Lower leg skin (tissue), 3 donors: ENCODE measurements around the gene ATP7B.

ENCODE experiments used
- CTCF ChIP-seq, 3 donors: fragments of 450-650 bp; IDR thresholded peaks; one replicate each; pipeline ENCODE4 v1.5.1; 2016; ENCODE audit warnings: antibody characterized with exemption in 3 of 3, mild to moderate bottlenecking in 3 of 3, moderate library complexity in 2 of 3
- POLR2A ChIP-seq, 2 donors: fragments of 450-650 bp; IDR thresholded peaks; one replicate each; pipeline ENCODE4 v1.6.1; 2016 to 2017; ENCODE audit warnings: antibody characterized with exemption in 2 of 2, mild to moderate bottlenecking in 1 of 2, moderate library complexity in 1 of 2

- TF ChIP-seq CTCF (IDR thresholded peaks at IDR 0.05) (no peak), POLR2A (IDR thresholded peaks at IDR 0.05) (no peak)
Measured at GRCh38 chr13:51887468-51887867, 123.8 kb downstream of the ATP7B start.
